Mucosa of gallbladder (tissue), 1 donor: Measurements from ENCODE around the gene IRX4. TPM values are rescaled to one million over a fixed set of nuclear protein-coding genes. Genes with fewer than 3 reads are reported as not detected.

Source experiments
- DNase-seq: peaks from one replicate; pipeline ENCODE4 v3.0.0-alpha.2; 2020; ENCODE audit warnings: low spot score
- total RNA-seq: library from RNA; stranded (reverse); gene quantifications from one replicate; pipeline ENCODE4 v1.2.1, GENCODE V29; 2021
- donor health status: DM: no; HTN: no; CAD: no.

IRX4 gene
- total RNA-seq, 1 donor from 2014 or later = not detected

GRCh38 chr5:1892685-1893445 lies 10.1 kb upstream of the IRX4 start:
- DNase-seq = no peak

GRCh38 chr5:1892211-1892610 lies 9.5 kb upstream of the IRX4 start:
- DNase-seq = no peak

GRCh38 chr5:1891391-1891790 lies 8.7 kb upstream of the IRX4 start:
- DNase-seq = no peak

GRCh38 chr5:1890296-1890695 lies 7.6 kb upstream of the IRX4 start:
- no peak for DNase-seq

- DNase-seq = no peak
Measured at GRCh38 chr5:1889321-1890065, 6.8 kb upstream of the IRX4 start.

GRCh38 chr5:1888541-1889251 lies 6.0 kb upstream of the IRX4 start:
- DNase-seq = no peak

GRCh38 chr5:1887588-1888360 lies 5.0 kb upstream of the IRX4 start:
- no peak for DNase-seq

- no peak for DNase-seq
Measured at GRCh38 chr5:1886846-1887587, 4.3 kb upstream of the IRX4 start.

- no peak for DNase-seq
Measured at GRCh38 chr5:1885868-1886845, 3.4 kb upstream of the IRX4 start.

- DNase-seq = no peak
Measured at GRCh38 chr5:1885404-1885755, 2.7 kb upstream of the IRX4 start.

GRCh38 chr5:1884678-1885403 lies 2.1 kb upstream of the IRX4 start:
- no peak for DNase-seq

- DNase-seq = no peak
Measured at GRCh38 chr5:1883925-1884677, 1.4 kb upstream of the IRX4 start.

GRCh38 chr5:1883120-1883924 lies 597 bp upstream of the IRX4 start:
- DNase-seq = no peak

GRCh38 chr5:1881731-1882336 lies 891 bp downstream of the IRX4 start:
- no peak for DNase-seq

GRCh38 chr5:1881098-1881572 lies 1.6 kb downstream of the IRX4 start:
- DNase-seq = no peak

GRCh38 chr5:1880377-1881025 lies 2.2 kb downstream of the IRX4 start:
- DNase-seq = no peak
